RKO (cell line): ENCODE results near the gene MCC.

Experiments
- DNase-seq: peaks from one replicate; pipeline ENCODE4 v3.0.0-alpha.2; 2016; ENCODE audit warnings: low spot score

MCC gene

GRCh38 chr5:113056988-113057387 lies 431.3 kb downstream of the MCC start:
- DNase-seq, result no peak

DNA sequence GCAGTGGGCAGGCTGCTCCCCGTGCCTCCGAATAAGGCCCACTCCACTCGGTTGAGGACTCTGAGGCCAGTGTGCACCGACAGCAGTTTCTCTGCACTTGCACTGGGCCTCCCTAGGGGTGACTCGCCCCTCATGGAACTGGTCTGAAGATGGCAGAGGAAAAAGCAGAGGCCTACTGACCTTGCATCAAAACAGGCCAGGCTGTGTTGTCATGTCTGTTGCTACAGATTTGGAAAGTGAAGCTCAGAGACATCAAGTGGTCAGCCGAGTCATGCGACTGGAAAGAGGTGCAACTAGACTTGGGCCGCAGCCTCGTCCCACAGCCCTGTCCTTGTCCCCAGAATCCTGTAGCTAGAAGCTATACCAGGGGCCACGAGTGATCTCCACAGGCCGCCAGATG lies 433.4 kb downstream of the MCC start:
- no peak for DNase-seq

- no peak for DNase-seq
Measured at GRCh38 chr5:113053511-113053995, 434.7 kb downstream of the MCC start.

- no peak for DNase-seq
Measured at GRCh38 chr5:113052041-113052795, 436.0 kb downstream of the MCC start.

DNA sequence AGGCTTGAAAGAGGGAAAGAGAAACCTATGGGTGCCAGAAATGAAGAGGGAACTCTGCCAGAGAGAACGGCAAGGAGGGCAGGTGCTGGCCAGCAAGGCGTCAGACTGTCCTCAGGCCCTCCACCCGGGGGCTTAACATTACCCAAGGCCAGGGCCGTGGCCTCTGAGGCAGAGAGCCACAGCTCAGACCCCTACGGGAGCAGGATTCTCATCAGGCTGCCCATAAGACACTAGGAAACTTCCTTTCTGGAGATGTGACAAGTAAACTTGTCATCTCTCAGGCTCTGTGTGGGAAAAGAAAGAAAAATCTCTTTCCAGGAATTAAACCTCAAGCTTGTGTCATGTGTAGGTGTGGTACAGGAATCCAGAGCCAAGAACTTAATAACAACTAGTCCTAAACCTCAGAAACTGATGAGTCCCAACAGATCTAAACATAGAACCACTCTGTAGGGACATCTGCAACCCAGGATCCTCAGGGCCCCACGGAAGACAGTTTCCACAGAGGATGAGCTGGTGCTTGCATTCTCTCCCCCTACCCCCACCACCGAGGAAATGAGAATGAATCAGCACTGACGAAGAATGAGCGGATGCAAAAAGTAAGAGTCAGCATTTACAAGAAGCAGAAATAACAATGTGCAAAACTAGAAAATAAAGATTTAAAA lies 437.4 kb downstream of the MCC start:
- peak; percentile 44 for DNase-seq

DNA sequence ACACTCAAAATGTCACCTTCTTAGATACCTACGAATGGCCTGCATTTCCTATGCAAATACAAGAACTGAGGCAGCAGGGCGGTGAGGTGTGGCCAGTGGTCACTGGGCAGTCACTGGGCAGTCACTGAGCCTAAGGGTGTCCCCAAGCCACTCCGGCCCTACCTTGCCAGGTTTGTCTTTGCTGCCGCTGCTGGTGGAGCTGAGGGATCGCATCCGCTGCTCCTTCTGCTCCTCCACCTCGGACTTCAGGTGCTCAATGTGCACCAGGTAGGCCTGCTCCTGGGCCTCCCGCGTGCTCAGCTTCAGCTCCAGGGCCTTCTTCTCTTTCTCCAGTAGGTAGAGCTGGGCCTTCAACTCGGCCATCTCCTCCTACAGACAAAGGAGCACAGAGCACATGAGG lies 439.3 kb downstream of the MCC start:
- DNase-seq, result no peak

DNA sequence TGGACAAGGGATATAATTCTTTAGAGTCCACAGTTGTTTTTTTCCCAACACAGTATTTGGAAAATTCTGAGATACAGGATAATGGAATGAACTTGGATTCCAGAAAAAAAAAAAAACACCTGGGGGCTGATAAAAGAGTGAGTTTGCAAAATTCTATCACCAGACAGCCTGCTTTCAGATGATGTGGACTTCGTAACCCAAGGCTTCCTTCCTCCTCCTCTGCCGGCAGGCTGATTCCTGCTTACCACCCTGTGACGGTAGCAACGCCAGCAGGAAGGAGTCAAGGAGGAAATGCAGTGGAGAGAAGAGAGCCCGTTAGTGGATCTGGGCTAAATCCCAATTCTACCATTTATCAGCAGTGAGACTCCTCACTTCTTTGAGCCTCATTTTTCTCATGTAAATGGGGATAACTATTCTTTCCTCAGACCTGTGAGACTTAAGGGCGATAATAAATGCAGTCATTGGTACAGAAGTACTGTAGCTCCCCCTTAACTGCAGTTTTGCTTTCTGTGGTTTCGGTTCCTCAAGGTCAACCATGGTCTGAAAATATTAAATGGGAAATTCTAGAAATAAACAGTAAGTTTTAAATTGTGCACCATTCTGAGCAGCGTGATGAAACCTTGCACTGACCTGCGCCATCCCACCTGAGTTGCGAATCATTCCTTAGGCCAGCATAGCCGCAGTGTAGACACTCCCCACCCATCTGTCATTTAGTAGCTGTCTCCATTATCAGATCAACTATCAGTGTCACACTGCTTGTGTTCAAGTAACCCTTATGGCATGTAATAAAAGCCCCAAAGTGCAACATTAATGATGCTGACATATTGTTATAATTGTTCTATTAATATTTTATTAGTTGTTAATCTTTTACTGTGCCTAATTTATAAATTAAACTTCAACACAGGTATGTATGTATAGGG lies 440.3 kb downstream of the MCC start:
- DNase-seq, result no peak

DNA sequence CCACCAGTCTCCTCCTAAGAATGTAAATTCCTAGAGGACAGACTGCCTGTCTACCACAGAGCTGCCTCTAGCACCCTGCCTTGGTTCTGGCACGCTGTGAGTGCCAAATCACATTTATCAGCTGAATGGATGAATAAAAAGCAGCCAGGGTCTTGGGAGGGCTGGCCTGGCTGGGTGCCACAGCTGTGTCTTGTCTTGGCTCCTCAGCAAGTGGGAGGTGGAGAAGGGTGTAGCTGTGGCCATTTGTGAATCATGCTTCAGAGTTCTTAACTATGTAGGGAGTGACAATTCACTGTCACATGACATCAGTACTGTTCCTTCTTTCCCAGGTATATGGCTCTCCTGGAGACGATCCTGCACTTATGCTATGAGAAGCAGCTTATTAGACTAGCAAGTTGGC lies 441.0 kb downstream of the MCC start:
- DNase-seq, result no peak

GRCh38 chr5:113044776-113045465 lies 443.3 kb downstream of the MCC start:
- no peak for DNase-seq

DNA sequence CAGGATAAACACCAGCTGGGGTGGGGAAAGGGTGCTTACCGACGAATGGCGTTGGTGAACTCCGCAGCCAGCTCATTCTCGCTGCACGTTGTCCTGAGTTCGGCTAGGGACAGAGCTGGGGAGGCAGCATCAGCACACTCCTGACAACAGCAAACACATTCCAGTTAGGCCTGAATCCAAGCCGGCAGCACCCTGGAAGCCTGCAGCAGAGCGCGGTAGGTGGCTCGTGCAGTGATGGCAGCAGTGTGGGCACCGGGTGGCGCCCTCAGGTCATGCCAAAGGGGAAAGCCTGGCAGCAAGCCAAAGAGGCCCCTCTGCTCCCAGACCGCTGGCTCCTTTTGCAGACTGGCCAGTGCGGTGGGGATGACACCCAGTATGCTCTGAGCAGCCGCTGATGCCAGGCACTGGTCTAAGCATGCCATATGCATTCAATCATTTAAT lies 444.7 kb downstream of the MCC start:
- DNase-seq, result peak; percentile 16

- no peak for DNase-seq
Measured at GRCh38 chr5:113042491-113043243, 445.6 kb downstream of the MCC start.

GRCh38 chr5:113040672-113041260 lies 447.5 kb downstream of the MCC start:
- no peak for DNase-seq

- DNase-seq, result no peak
Measured at GRCh38 chr5:113039934-113040285, 448.3 kb downstream of the MCC start.

- DNase-seq, result no peak
Measured at GRCh38 chr5:113039229-113039933, 448.9 kb downstream of the MCC start.

DNA sequence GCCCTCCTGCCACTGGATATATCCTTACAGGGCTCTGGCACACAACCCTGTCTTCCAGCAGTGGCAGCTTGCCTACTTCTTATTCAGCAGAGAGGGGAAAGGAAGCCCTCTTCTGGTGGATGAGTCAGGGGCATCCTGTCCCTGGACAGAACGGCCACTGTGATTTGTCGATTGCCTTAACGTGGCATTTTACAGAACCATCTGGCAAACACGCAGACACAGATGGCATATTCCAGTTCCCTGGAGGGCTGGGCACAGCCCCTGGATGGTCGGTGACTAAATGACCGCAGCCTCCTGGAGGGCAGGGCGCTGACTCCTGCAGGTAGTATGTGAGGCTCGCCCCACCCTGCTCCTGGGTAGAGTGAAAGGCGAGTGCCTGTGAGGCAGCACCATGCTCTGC lies 449.5 kb downstream of the MCC start:
- peak; percentile 9 for DNase-seq

DNA sequence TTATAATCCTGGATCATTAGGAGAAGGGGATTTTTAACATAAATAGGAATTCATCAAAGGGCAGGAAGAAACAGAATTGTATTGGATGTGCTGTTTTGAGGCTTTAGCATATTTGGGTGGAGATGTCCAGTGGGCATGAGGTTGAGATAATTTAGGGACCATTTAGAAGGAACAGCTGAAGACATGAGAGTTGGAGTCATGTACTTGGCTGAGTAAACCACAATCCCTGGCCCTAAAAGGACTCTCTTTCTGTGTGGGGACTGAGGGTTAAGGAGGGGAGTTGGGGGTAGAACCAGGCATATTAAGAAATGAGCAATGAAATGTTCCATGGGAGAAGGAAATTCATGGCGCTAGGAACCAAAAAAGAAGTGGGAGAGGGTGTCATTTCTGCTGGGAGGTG lies 450.1 kb downstream of the MCC start:
- DNase-seq, result no peak

DNA sequence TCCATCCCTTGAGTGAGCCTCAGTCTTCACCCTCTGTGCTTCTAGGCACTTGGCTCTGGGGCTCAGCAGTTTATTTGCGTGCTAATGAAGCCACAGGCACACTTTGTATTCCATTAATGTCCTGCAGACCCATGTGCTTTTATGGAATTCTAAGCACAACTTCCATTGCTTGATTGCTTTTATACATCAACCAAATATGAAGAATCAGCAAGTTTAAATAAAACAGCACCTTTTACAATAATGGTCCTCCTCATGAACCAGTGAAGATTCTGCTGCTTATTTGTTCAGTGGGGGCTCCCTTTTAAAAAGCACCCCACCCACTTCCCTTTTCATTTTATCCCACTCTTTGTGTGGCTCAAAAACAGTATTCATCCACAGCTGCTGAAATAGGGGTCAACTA lies 451.4 kb downstream of the MCC start:
- no peak for DNase-seq

- DNase-seq, result no peak
Measured at GRCh38 chr5:113036321-113036720, 451.9 kb downstream of the MCC start.

DNA sequence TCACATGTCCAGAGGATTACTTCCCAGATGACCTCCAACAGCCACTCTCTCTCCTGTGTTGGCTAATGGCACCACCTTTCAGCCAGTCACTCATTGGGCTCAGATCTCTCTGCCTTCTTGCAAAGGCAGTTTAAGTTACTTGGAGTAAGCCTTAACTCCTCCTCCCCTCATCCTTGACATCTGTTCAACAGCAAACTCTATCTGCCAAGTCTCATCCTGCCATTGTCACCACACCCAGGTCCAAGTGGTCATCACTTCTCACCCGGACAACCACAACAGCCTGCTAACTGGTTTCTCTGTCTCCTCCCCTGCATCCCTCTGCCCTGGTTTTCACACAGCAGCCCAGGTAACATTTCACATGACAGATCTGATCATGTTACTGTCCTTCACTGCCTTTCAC lies 453.2 kb downstream of the MCC start:
- no peak for DNase-seq

GRCh38 chr5:113034182-113034773 lies 454.0 kb downstream of the MCC start:
- DNase-seq, result peak; percentile 77
